PC-3 (cell line): ENCODE results near the gene PCNX2. TPM values are rescaled to one million over a fixed set of nuclear protein-coding genes. Genes with fewer than 3 reads are reported as not detected.

Source experiments
- ATAC-seq: fragments of 200-7000 bp; cut with Tn5 transposase; 2 replicates; pipeline ENCODE4 v1.9.1; 2020; ENCODE audit warnings: mild to moderate bottlenecking, moderate library complexity
- BruUV-seq: library from RNA; stranded (reverse); fragments of 400-500 nt; replicated peaks from 2 replicates; lab custom pipeline; 2021; lab: Mats Ljungman, UMichigan
- CTCF ChIA-PET: fragments of 300-600 bp; sonication (Branson Sonifier 250); formaldehyde crosslinking; loops from one replicate; lab custom pipeline; 2022; ENCODE audit warnings: antibody characterized with exemption; lab: Charles Lee
- POLR2A ChIA-PET: fragments of 300-600 bp; sonication (Branson Sonifier 250); formaldehyde crosslinking; loops from one replicate; lab custom pipeline; 2022; ENCODE audit warnings: antibody characterized with exemption; ENCODE audit not compliant: unreplicated experiment; lab: Charles Lee
- DNase-seq: peaks from one replicate; pipeline ENCODE4 v3.0.0-alpha.2; 2015
- H2AFZ ChIP-seq: fragments of 300-600 bp; sonication (generic); 2 replicates; pipeline ENCODE4 v1.6.0; 2016; ENCODE audit warnings: antibody characterized with exemption, low read length
- H3F3A ChIP-seq: fragments of 300-600 bp; sonication (generic); one replicate; pipeline ENCODE4 v1.6.0; 2017; ENCODE audit warnings: antibody characterized with exemption, low read length, control low read depth, mild to moderate bottlenecking; ENCODE audit not compliant: unreplicated experiment
- H3K27ac ChIP-seq: fragments of 300-600 bp; sonication (generic); 2 replicates; pipeline ENCODE4 v1.5.1; 2016; ENCODE audit warnings: mild to moderate bottlenecking, low read length
- H3K27me3 ChIP-seq: fragments of 300-600 bp; sonication (generic); 2 replicates; pipeline ENCODE4 v1.6.1; 2016; ENCODE audit warnings: low read length, mixed read lengths
- H3K36me3 ChIP-seq: fragments of 300-600 bp; sonication (generic); 2 replicates; pipeline ENCODE4 v1.6.1; 2016; ENCODE audit warnings: low read depth, mixed run types, low read length, mixed read lengths
- H3K4me1 ChIP-seq: fragments of 300-600 bp; sonication (generic); 2 replicates; pipeline ENCODE4 v1.5.1; 2016; ENCODE audit warnings: low read length; ENCODE audit not compliant: insufficient read depth
- H3K4me2 ChIP-seq: fragments of 300-600 bp; sonication (generic); 2 replicates; pipeline ENCODE4 v1.6.0; 2016; ENCODE audit warnings: low read length
- H3K4me3 ChIP-seq: fragments of 300-600 bp; sonication (generic); 2 replicates; pipeline ENCODE4 v1.5.1; 2016; ENCODE audit warnings: mild to moderate bottlenecking, low read length, mixed read lengths
- H3K79me2 ChIP-seq: fragments of 300-600 bp; sonication (generic); 2 replicates; pipeline ENCODE4 v1.6.1; 2017; ENCODE audit warnings: low read length, mixed read lengths
- H3K9ac ChIP-seq: fragments of 300-600 bp; sonication (generic); 2 replicates; pipeline ENCODE4 v1.6.0; 2016; ENCODE audit warnings: mild to moderate bottlenecking, low read length
- H3K9me2 ChIP-seq: fragments of 300-600 bp; sonication (generic); replicated peaks from 2 replicates; pipeline ENCODE4 v1.6.1; 2016; ENCODE audit warnings: mixed run types, low read length, mixed read lengths
- H3K9me3 ChIP-seq: fragments of 300-600 bp; sonication (generic); 2 replicates; pipeline ENCODE4 v1.6.1; 2016; ENCODE audit warnings: low read length, mixed read lengths
- H4K20me1 ChIP-seq: fragments of 300-600 bp; sonication (generic); 2 replicates; pipeline ENCODE4 v1.6.1; 2016; ENCODE audit warnings: low read length, mixed read lengths
- EZH2 ChIP-seq: fragments of 300-600 bp; sonication (generic); IDR thresholded peaks from one replicate; pipeline ENCODE4 v1.6.1; 2017; ENCODE audit warnings: antibody characterized with exemption, mild to moderate bottlenecking, low read length; ENCODE audit not compliant: unreplicated experiment
- EZH2phosphoT487 ChIP-seq: fragments of 300-600 bp; sonication (generic); IDR thresholded peaks from 2 replicates; pipeline ENCODE4 v1.6.1; 2018; ENCODE audit warnings: mild to moderate bottlenecking, antibody characterized with exemption, low read length, borderline replicate concordance
- intact Hi-C: fragments of 100-400 bp; cut with micrococcal nuclease; formaldehyde crosslinking; loops from 2 replicates; pipeline ENCODE4 v1.9.0; 2023
- total RNA-seq: library from RNA; depleted of rRNA; stranded (reverse); fragments of >200 nt; gene quantifications from 2 replicates; pipeline ENCODE4 v1.2.3, GENCODE V29; 2014
- TF ChIP-seq, protein P1 (sequence below): fragments of 300-600 bp; sonication (generic); conservative IDR thresholded peaks from 2 replicates; pipeline ENCODE4 v1.5.1; 2017; ENCODE audit warnings: antibody characterized with exemption, low read depth, mild to moderate bottlenecking, low read length

The PCNX2 gene
- total RNA-seq, 1 experiment from 2014 or later = 17.3 TPM

DNA sequence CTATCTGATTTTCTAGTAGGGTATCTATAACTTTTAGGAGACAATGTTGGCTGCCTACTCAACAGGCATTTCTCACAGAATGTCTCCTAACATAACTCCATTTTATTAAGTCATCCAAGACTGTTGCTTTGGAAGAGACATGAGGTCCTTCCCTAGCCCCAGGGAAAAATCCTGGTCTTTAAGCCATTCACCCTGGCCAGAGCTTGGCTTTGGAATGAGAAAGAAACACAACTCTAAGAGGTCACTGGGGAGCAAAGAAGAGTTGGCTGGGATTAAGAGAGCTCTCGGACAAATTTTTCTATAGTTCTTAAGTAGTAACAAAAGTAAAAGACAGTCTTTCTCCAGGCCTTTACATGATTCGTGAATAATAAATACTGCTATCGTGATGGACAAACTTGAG lies 57.9 kb downstream of the PCNX2 start:
- intact Hi-C loops = no loop called here
- BruUV-seq = no TSS peak
- DNase-seq (no peak), ATAC-seq (no peak)
- no peaks in the 10 kb centered on the region for H3K27me3 ChIP-seq
- no peak overlapping the region for H3K27ac ChIP-seq
- no peaks in the 10 kb centered on the region for H3F3A ChIP-seq
- peaks cover 5% of the 10 kb centered on the region; the same call in 1 of the 2 replicates for H3K36me3 ChIP-seq
- CTCF ChIA-PET = no interaction called here
- H3K9me3 ChIP-seq = no peaks in the 10 kb centered on the region
- no peak overlapping the region for H3K4me3 ChIP-seq
- no peak overlapping the region for H3K4me2 ChIP-seq
- TF ChIP-seq EZH2phosphoT487 = no peak
- TF ChIP-seq, protein P1, sequence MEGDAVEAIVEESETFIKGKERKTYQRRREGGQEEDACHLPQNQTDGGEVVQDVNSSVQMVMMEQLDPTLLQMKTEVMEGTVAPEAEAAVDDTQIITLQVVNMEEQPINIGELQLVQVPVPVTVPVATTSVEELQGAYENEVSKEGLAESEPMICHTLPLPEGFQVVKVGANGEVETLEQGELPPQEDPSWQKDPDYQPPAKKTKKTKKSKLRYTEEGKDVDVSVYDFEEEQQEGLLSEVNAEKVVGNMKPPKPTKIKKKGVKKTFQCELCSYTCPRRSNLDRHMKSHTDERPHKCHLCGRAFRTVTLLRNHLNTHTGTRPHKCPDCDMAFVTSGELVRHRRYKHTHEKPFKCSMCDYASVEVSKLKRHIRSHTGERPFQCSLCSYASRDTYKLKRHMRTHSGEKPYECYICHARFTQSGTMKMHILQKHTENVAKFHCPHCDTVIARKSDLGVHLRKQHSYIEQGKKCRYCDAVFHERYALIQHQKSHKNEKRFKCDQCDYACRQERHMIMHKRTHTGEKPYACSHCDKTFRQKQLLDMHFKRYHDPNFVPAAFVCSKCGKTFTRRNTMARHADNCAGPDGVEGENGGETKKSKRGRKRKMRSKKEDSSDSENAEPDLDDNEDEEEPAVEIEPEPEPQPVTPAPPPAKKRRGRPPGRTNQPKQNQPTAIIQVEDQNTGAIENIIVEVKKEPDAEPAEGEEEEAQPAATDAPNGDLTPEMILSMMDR = no peak
- no peak for TF ChIP-seq EZH2
- H3K9me2 ChIP-seq = no peaks in the 10 kb centered on the region
- H2AFZ ChIP-seq = no peak overlapping the region
- POLR2A ChIA-PET = no interaction called here
- no peaks in the 10 kb centered on the region for H3K79me2 ChIP-seq
- H3K4me1 ChIP-seq = no peaks in the 10 kb centered on the region
- H3K9ac ChIP-seq = no peak overlapping the region
- H4K20me1 ChIP-seq = no peaks in the 10 kb centered on the region

DNA sequence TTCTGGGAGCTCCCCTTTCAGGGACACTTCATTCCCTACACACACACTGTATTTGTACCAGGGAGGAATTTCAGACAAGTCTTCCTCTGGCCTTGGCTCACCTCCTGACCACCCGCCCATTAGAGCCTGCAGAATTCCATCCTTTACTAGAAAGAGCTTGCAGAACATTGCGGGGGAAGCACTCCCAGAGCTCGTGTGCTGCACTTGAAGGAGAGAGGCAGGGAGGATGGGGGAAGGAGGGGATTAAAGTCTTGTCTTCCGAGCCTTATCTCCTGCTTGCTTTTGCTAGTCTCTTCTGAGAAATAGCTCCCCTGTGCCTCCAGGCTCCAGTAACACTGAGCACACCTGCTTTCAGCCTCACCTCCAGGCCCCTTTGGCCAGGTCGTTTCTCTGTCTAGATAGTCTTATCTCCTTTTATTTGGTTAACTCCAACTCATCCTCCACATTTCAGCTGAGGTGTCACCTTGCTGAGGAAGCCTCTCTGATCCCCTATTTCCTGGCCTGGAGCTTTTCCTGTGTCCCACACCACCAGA lies 62.0 kb downstream of the PCNX2 start:
- no peak overlapping the region for H3K9ac ChIP-seq
- no peaks in the 10 kb centered on the region for H3F3A ChIP-seq
- H3K36me3 ChIP-seq = peaks cover 5% of the 10 kb centered on the region; the same call in 1 of the 2 replicates
- TF ChIP-seq, protein P1 = no peak
- TF ChIP-seq EZH2phosphoT487 = no peak
- TF ChIP-seq EZH2 = no peak
- DNase-seq (no peak), ATAC-seq (no peak)
- H3K9me2 ChIP-seq = no peaks in the 10 kb centered on the region
- intact Hi-C loops = no loop called here
- BruUV-seq = no TSS peak
- H3K27me3 ChIP-seq = no peaks in the 10 kb centered on the region
- ChIA-PET CTCF (no interaction called here), POLR2A (no interaction called here)
- no peaks in the 10 kb centered on the region for H4K20me1 ChIP-seq
- H2AFZ ChIP-seq = no peak overlapping the region
- H3K4me2 ChIP-seq = no peak overlapping the region
- no peak overlapping the region for H3K27ac ChIP-seq
- no peaks in the 10 kb centered on the region for H3K79me2 ChIP-seq
- H3K9me3 ChIP-seq = no peaks in the 10 kb centered on the region
- H3K4me3 ChIP-seq = no peak overlapping the region
- H3K4me1 ChIP-seq = peaks cover 11% of the 10 kb centered on the region; the same call in 1 of the 2 replicates

DNA sequence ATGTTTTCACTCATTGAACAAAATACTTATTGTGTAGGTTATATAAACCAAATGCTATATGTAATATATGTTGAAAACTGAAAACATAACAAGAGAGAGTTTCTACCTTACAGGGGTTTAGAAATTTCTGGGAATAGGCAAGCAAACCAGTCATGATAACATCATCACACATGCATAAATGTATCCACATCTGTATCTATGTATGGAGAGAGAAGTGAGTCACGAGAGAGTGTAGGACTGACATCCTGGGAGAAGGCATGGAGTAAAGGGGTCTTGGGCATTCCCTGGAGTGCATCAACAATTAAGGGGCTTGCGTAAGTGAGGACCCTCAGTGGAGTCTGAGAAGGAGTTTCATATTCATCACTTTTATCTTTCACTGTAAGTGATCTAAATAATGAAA lies 65.5 kb downstream of the PCNX2 start:
- Histone ChIP-seq H3K27ac (no peak overlapping the region), H3K27me3 (no peaks in the 10 kb centered on the region), H3K4me2 (no peak overlapping the region), H3K4me1 (peaks cover 11% of the 10 kb centered on the region; the same call in 1 of the 2 replicates), H3K4me3 (no peak overlapping the region), H2AFZ (no peak overlapping the region), H3K9ac (no peak overlapping the region), H3K9me3 (no peaks in the 10 kb centered on the region), H3K36me3 (no peaks in the 10 kb centered on the region; the same call in 1 of the 2 replicates), H3K9me2 (no peaks in the 10 kb centered on the region), H4K20me1 (no peaks in the 10 kb centered on the region), H3F3A (no peaks in the 10 kb centered on the region), H3K79me2 (no peaks in the 10 kb centered on the region)
- no peak for DNase-seq
- ChIA-PET CTCF (no interaction called here), POLR2A (no interaction called here)
- no peak for TF ChIP-seq EZH2phosphoT487
- TF ChIP-seq, protein P1 = no peak
- no peak for TF ChIP-seq EZH2
- BruUV-seq = no TSS peak
- ATAC-seq = no peak
- intact Hi-C loops = no loop called here
